DND-41 (cell line): Measurements from ENCODE around the gene LIPG.
"Not testable (repeated sequence)": the region's sequence is repeated elsewhere in the genome, so short reads cannot be mapped to it uniquely, and the experiment has no call there.

Experiments
- ATAC-seq: fragments of 200-7000 bp; cut with Tn5 transposase; 3 replicates; pipeline ENCODE4 v1.9.1; 2021; ENCODE audit warnings: low read depth; ENCODE audit not compliant: insufficient read depth
- DNase-seq: peaks from one replicate; pipeline ENCODE4 v3.0.0-alpha.2; 2020
- H2AFZ ChIP-seq: 2 replicates; pipeline ENCODE4 v1.6.0; 2012; ENCODE audit warnings: low read depth, low read length
- H3K27ac ChIP-seq: 2 replicates; pipeline ENCODE4 v1.5.1; 2012; ENCODE audit warnings: low read length, inconsistent platforms
- H3K27me3 ChIP-seq: fragments of 200-600 bp; sonication (generic); 2 replicates; pipeline ENCODE4 v1.6.0; 2012; ENCODE audit warnings: low read length, mild to moderate bottlenecking, inconsistent platforms; ENCODE audit not compliant: insufficient read depth, poor library complexity
- H3K36me3 ChIP-seq: 2 replicates; pipeline ENCODE4 v1.5.1; 2012; ENCODE audit warnings: low read length, inconsistent platforms; ENCODE audit not compliant: insufficient read depth
- H3K4me1 ChIP-seq: 2 replicates; pipeline ENCODE4 v1.5.1; 2012; ENCODE audit warnings: mild to moderate bottlenecking, low read length; ENCODE audit not compliant: insufficient read depth
- H3K4me2 ChIP-seq: 2 replicates; pipeline ENCODE4 v1.6.0; 2012; ENCODE audit warnings: mild to moderate bottlenecking, moderate library complexity, low read length, inconsistent platforms; ENCODE audit not compliant: insufficient read depth
- H3K4me3 ChIP-seq, 2 experiments: fragments of 200-600 bp in 1 of 2; shearing (Covaris generic) in 1 of 2; 2 replicates each; pipeline ENCODE4 v1.5.1; 2012 to 2016; ENCODE audit warnings: inconsistent platforms in 2 of 2, low read length in 2 of 2, mild to moderate bottlenecking in 2 of 2, low read depth in 1 of 2, moderate library complexity in 1 of 2
- H3K79me2 ChIP-seq: 2 replicates; pipeline ENCODE4 v1.6.0; 2012; ENCODE audit warnings: low read length, inconsistent platforms; ENCODE audit not compliant: insufficient read depth
- H3K9ac ChIP-seq: 2 replicates; pipeline ENCODE4 v1.6.0; 2012; ENCODE audit warnings: low read depth, mild to moderate bottlenecking, inconsistent platforms, low read length, moderate library complexity
- H3K9me3 ChIP-seq: 2 replicates; pipeline ENCODE4 v1.5.1; 2012; ENCODE audit warnings: low read length, moderate library complexity, mild to moderate bottlenecking, inconsistent platforms; ENCODE audit not compliant: insufficient read depth, severe bottlenecking
- H4K20me1 ChIP-seq: 2 replicates; pipeline ENCODE4 v1.6.0; 2012; ENCODE audit warnings: low read length; ENCODE audit not compliant: insufficient read depth
- EZH2 ChIP-seq: IDR thresholded peaks from 3 replicates; pipeline ENCODE4 v1.6.1; 2012; ENCODE audit warnings: borderline replicate concordance, low read depth, mild to moderate bottlenecking, moderate library complexity, low read length, inconsistent platforms; ENCODE audit not compliant: severe bottlenecking
- TF ChIP-seq, protein P1 (sequence below): IDR thresholded peaks from 2 replicates; pipeline ENCODE4 v1.5.1; 2012; ENCODE audit warnings: borderline replicate concordance, low read length, moderate library complexity, mild to moderate bottlenecking; ENCODE audit not compliant: poor library complexity, severe bottlenecking; ENCODE audit errors: extremely low read depth

The LIPG gene

GRCh38 chr18:49520661-49521145 lies 41.2 kb upstream of the LIPG start:
- Histone ChIP-seq H3K79me2 (no peaks in the 10 kb centered on the region), H3K9ac (no peak overlapping the region), H3K27ac (no peak overlapping the region), H3K4me2 (no peak overlapping the region), H3K4me3 (no peak overlapping the region), H3K27me3 (peaks cover 12% of the 10 kb centered on the region), H2AFZ (no peak overlapping the region), H3K4me1 (no peaks in the 10 kb centered on the region), H3K36me3 (no peaks in the 10 kb centered on the region), H3K9me3 (no peaks in the 10 kb centered on the region), H4K20me1 (no peaks in the 10 kb centered on the region)
- TF ChIP-seq EZH2 = no peak
- TF ChIP-seq, protein P1, sequence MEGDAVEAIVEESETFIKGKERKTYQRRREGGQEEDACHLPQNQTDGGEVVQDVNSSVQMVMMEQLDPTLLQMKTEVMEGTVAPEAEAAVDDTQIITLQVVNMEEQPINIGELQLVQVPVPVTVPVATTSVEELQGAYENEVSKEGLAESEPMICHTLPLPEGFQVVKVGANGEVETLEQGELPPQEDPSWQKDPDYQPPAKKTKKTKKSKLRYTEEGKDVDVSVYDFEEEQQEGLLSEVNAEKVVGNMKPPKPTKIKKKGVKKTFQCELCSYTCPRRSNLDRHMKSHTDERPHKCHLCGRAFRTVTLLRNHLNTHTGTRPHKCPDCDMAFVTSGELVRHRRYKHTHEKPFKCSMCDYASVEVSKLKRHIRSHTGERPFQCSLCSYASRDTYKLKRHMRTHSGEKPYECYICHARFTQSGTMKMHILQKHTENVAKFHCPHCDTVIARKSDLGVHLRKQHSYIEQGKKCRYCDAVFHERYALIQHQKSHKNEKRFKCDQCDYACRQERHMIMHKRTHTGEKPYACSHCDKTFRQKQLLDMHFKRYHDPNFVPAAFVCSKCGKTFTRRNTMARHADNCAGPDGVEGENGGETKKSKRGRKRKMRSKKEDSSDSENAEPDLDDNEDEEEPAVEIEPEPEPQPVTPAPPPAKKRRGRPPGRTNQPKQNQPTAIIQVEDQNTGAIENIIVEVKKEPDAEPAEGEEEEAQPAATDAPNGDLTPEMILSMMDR = no peak
- DNase-seq (no peak), ATAC-seq (no peak)

GRCh38 chr18:49521216-49521835 lies 40.5 kb upstream of the LIPG start:
- H3K4me2 ChIP-seq = no peak overlapping the region
- H3K4me3 ChIP-seq = no peak overlapping the region
- H3K79me2 ChIP-seq = no peaks in the 10 kb centered on the region
- peaks cover 7% of the 10 kb centered on the region for H3K27me3 ChIP-seq
- H3K27ac ChIP-seq = no peak overlapping the region
- no peak overlapping the region for H3K9ac ChIP-seq
- ATAC-seq = no peak
- H3K9me3 ChIP-seq = no peaks in the 10 kb centered on the region
- H2AFZ ChIP-seq = no peak overlapping the region
- DNase-seq = no peak
- no peak for TF ChIP-seq EZH2
- TF ChIP-seq, protein P1 = no peak
- H3K36me3 ChIP-seq = no peaks in the 10 kb centered on the region
- H4K20me1 ChIP-seq = no peaks in the 10 kb centered on the region
- no peaks in the 10 kb centered on the region for H3K4me1 ChIP-seq

DNA sequence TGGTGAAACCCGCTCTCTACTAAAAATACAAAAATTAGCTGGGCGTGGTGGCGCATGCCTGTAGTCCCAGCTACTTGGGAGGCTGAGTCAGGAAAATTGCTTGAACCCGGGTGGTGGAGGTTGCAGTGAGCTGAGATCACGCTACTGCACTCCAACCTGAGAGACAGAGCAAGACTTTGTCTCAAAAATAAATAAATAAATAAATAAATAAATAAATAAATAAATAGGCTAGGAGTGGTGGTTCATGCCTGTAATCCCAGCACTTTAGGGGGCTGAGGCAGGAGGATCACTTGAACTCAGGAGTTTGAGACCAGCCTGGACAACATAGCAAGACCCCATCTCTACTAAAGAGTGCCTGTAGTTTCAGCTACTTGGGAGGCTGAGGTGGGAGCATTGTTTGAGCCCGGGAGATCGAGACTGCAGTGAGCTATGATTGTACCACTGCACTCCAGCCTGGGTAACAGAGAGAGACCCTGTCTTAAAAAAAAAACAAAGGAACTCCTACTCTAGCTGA lies 38.2 kb upstream of the LIPG start:
- DNase-seq, ATAC-seq, H3K27me3 ChIP-seq, H3K36me3 ChIP-seq, H2AFZ ChIP-seq, H3K27ac ChIP-seq, H3K4me3 ChIP-seq, H3K79me2 ChIP-seq, H4K20me1 ChIP-seq, H3K9ac ChIP-seq, H3K9me3 ChIP-seq, H3K4me1 ChIP-seq, H3K4me2 ChIP-seq: not testable (repeated sequence)

DNA sequence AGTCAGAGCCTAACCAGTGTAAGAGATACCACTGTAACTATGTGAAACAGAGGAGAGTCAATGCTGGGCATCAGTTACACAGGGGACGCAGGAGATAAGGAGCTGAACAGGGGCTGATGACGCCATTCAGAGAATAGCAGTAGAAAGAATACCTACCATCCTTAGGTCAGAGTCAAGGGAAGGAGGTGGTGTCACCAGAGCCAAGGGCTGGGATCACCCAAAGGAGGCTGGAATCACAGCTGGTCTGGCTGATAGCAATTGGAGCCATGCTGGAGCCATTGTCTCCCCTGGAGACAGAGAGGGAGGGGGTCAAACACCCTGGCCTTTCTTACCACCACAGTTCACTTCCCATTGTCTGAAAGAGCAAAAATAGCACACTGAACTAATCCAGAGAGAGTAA lies 37.5 kb upstream of the LIPG start:
- no peaks in the 10 kb centered on the region for H3K79me2 ChIP-seq
- H3K9me3 ChIP-seq = no peaks in the 10 kb centered on the region
- H3K4me2 ChIP-seq = no peak overlapping the region
- H3K27ac ChIP-seq = no peak overlapping the region
- no peaks in the 10 kb centered on the region for H4K20me1 ChIP-seq
- no peak overlapping the region for H3K4me3 ChIP-seq
- H3K9ac ChIP-seq = no peak overlapping the region
- no peak overlapping the region for H2AFZ ChIP-seq
- no peaks in the 10 kb centered on the region for H3K36me3 ChIP-seq
- no peak for ATAC-seq
- no peaks in the 10 kb centered on the region for H3K4me1 ChIP-seq
- peaks cover 5% of the 10 kb centered on the region for H3K27me3 ChIP-seq
- TF ChIP-seq, protein P1 = no peak
- no peak for TF ChIP-seq EZH2
- DNase-seq = no peak
